AG10803 (cell line): ENCODE measurements around the gene SCD.
"Not testable (repeated sequence)": the region's sequence is repeated elsewhere in the genome, so short reads cannot be mapped to it uniquely, and the experiment has no call there.

Experiments used
- DNase-seq: peaks from one replicate; pipeline ENCODE4 v3.0.0; 2010; ENCODE audit warnings: low read depth
- H3K4me3 ChIP-seq: 2 replicates; pipeline ENCODE4 v1.5.1; 2011; ENCODE audit warnings: mild to moderate bottlenecking, low read length, control low read depth
- CTCF ChIP-seq: conservative IDR thresholded peaks from 2 replicates; pipeline ENCODE4 v1.5.1; 2011; ENCODE audit warnings: mild to moderate bottlenecking, low read length, control low read depth, inconsistent platforms

The SCD gene

GRCh38 chr10:100373298-100374199 is 26.5 kb downstream of the SCD start:
- H3K4me3 ChIP-seq: peak overlapping the region; percentile 80

GRCh38 chr10:100374200-100374655 is 27.2 kb downstream of the SCD start:
- peak overlapping the region; percentile 80 for H3K4me3 ChIP-seq
- DNase-seq: no peak
- TF ChIP-seq CTCF: no peak

More at GRCh38 chr10:100373298-100374199, 26.5 kb downstream of the SCD start:
- TF ChIP-seq CTCF: no peak
- peak; percentile 99 for DNase-seq

GRCh38 chr10:100374677-100375353 is 27.8 kb downstream of the SCD start:
- H3K4me3 ChIP-seq: peak overlapping the region; percentile 80
- not testable (repeated sequence) for DNase-seq

GRCh38 chr10:100376656-100377055 is 29.6 kb downstream of the SCD start:
- not testable (repeated sequence) for DNase-seq, H3K4me3 ChIP-seq

GRCh38 chr10:100377830-100378229 is 30.8 kb downstream of the SCD start:
- no peak overlapping the region for H3K4me3 ChIP-seq
- no peak for DNase-seq
- no peak for TF ChIP-seq CTCF

- TF ChIP-seq CTCF: no peak
- no peak for DNase-seq
- no peak overlapping the region for H3K4me3 ChIP-seq
These were observed 33.4 kb downstream of the SCD start for GRCh38 chr10:100380400-100380799.

GRCh38 chr10:100382553-100382952 is 35.5 kb downstream of the SCD start:
- no peak for TF ChIP-seq CTCF
- no peak for DNase-seq
- no peak overlapping the region for H3K4me3 ChIP-seq

GRCh38 chr10:100383251-100383650 is 36.2 kb downstream of the SCD start:
- no peak for DNase-seq
- no peak for TF ChIP-seq CTCF

More at GRCh38 chr10:100383251-100383650, 36.2 kb downstream of the SCD start:
- no peak overlapping the region for H3K4me3 ChIP-seq
